Body of pancreas (tissue), 4 donors: Measurements from ENCODE around the gene ANKRD55. TPM values are rescaled to one million over a fixed set of nuclear protein-coding genes. Genes with fewer than 3 reads are reported as not detected.

Experiments
- ATAC-seq: fragments of 150-250 bp; one replicate; pipeline ENCODE4 v1.9.1; 2016
- DNase-seq, 4 donors: peaks; one replicate each; pipeline ENCODE4 v3.0.0-alpha.2; 2019
- H3K27ac ChIP-seq, 4 donors: fragments of 200-600 bp; sonication (generic); 1 replicate in 3 of 4; 2 replicates in 1 of 4; pipeline versions ENCODE4 v1.5.1 to v1.6.1; 2016 to 2019; ENCODE audit warnings: mild to moderate bottlenecking in 1 of 4, mixed read lengths in 1 of 4, moderate library complexity in 1 of 4
- H3K27me3 ChIP-seq, 2 donors: fragments of 200-600 bp; sonication (generic); one replicate each; pipeline ENCODE4 v1.6.0; 2016; ENCODE audit warnings: mild to moderate bottlenecking in 1 of 2
- H3K36me3 ChIP-seq, 2 donors: fragments of 200-600 bp; sonication (generic); replicated peaks in 1 of 2; 2 replicates each; pipeline ENCODE4 v1.5.1; 2016; ENCODE audit warnings: low read depth in 2 of 2; ENCODE audit not compliant: insufficient read depth in 1 of 2
- H3K4me1 ChIP-seq: fragments of 200-600 bp; sonication (generic); one replicate; pipeline ENCODE4 v1.6.0; 2016
- H3K4me3 ChIP-seq, 2 donors: fragments of 200-600 bp; sonication (generic); 1 replicate in 1 of 2; 2 replicates in 1 of 2; pipeline ENCODE4 v1.5.1; 2016 to 2019
- H3K9me3 ChIP-seq, 3 donors: fragments of 200-600 bp; sonication (generic); 1 replicate in 2 of 3; 2 replicates in 1 of 3; pipeline ENCODE4 v1.5.1; 2016
- POLR2A ChIP-seq, 3 donors: fragments of 450-650 bp; IDR thresholded peaks; one replicate each; pipeline ENCODE4 v1.6.1; 2016; ENCODE audit warnings: antibody characterized with exemption in 3 of 3, mild to moderate bottlenecking in 2 of 3
- WGBS, 2 donors: methylation state at CpG; one replicate each; pipeline ENCODE4 v1.1.5; 2017; 5-methylcytosine and 5-hydroxymethylcytosine counted together
- intact Hi-C: fragments of 100-400 bp; cut with DNase I; formaldehyde crosslinking; loops from one replicate; pipeline ENCODE4 v1.15.1; 2023
- total RNA-seq, 2 donors: library from RNA; depleted of rRNA; stranded (reverse); fragments of >200 nt; gene quantifications; one replicate each; pipeline ENCODE4 v1.1.0, GENCODE V29; 2016
- TF ChIP-seq, protein P1 (sequence below), 7 experiments: fragments of 450-650 bp in 4 of 7; fragments of 200-600 bp in 3 of 7; sonication (generic) in 3 of 7; IDR thresholded peaks; one replicate each; pipeline ENCODE4 v1.5.1; 2016 to 2019; ENCODE audit warnings: antibody characterized with exemption in 7 of 7

Gene ANKRD55
- total RNA-seq, 2 donors from 2014 or later, result not detected

DNA sequence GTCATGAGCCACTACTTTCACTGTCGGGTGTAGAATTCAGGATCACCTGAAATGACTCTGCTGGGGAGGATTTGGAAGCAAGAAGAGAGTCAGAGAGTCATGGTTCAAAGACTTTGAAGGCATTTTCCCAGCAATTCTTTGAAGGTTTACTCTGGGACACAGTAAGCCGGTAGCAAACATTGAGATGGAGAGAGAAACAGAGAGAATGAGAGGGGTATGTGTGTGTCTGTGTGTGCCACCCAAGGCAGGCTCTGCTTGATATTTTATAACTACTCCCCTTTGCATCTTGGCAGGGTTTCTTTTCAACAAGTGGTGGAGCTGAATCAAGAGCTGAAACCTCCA is 89.8 kb downstream of the ANKRD55 start:
- DNase-seq, result no peak
- TF ChIP-seq POLR2A (IDR thresholded peaks at IDR 0.05), result no peak
- TF ChIP-seq, protein P1, sequence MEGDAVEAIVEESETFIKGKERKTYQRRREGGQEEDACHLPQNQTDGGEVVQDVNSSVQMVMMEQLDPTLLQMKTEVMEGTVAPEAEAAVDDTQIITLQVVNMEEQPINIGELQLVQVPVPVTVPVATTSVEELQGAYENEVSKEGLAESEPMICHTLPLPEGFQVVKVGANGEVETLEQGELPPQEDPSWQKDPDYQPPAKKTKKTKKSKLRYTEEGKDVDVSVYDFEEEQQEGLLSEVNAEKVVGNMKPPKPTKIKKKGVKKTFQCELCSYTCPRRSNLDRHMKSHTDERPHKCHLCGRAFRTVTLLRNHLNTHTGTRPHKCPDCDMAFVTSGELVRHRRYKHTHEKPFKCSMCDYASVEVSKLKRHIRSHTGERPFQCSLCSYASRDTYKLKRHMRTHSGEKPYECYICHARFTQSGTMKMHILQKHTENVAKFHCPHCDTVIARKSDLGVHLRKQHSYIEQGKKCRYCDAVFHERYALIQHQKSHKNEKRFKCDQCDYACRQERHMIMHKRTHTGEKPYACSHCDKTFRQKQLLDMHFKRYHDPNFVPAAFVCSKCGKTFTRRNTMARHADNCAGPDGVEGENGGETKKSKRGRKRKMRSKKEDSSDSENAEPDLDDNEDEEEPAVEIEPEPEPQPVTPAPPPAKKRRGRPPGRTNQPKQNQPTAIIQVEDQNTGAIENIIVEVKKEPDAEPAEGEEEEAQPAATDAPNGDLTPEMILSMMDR (IDR thresholded peaks at IDR 0.05), result no peak
- Histone ChIP-seq H3K9me3 (no peaks in the 10 kb centered on the region), H3K27ac (peak overlapping the region; percentile 33 to 68 (median 58)), H3K4me3 (no peak overlapping the region), H3K27me3 (no peaks in the 10 kb centered on the region), H3K36me3 (no peaks in the 10 kb centered on the region), H3K4me1 (peaks cover 34% of the 10 kb centered on the region)
- intact Hi-C loops, result no loop called here
- 50 to 58% methylated on average over 2 of the region's 2 CpGs for WGBS, 2 donors
- ATAC-seq, result no peak

DNA sequence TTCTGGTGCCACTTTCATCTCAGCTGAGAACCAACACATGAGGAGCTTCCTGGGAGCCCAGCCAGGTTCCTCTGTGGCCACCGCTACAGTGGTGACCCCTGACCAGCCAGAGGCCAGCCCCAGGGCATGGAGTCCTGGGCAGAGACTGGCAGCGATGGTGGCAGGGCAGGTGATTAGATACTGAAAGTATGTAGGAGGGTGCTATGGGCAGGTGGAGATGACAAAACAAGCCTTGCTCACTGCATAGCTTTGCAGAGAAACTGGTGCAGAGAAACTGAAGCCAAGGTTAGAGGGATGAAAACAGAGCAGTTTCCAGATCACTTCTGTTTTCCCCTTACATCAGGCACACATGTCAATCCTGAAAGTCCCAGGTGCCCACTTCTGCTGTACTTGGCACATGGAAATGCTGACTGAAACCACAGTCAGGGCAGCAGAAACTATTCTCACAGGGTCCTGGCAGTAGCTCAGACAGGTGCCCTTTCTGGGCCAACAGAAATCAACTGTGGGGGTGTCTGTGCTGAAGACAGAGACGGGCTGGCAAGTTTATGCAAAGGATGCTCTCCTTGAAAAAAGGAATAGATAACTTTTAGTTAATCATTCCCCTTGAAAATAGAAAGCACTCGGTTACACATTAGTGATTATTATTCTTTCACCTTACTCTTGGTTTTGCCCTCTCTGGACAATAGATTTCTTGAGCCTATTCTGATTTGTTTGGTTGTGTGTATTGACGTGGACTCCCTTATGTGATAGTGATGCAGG is 90.3 kb downstream of the ANKRD55 start:
- no peak for TF ChIP-seq POLR2A (IDR thresholded peaks at IDR 0.05)
- TF ChIP-seq, protein P1 (IDR thresholded peaks at IDR 0.05), result no peak
- peak; percentile 83 for ATAC-seq
- intact Hi-C loops, result no loop called here
- H3K27ac ChIP-seq, result peak overlapping the region; percentile 33 to 68 (median 58)
- H3K36me3 ChIP-seq, result no peaks in the 10 kb centered on the region
- 21 to 22% methylated on average over 5 of the region's 5 CpGs for WGBS, 2 donors
- H3K4me1 ChIP-seq, result peaks cover 34% of the 10 kb centered on the region
- H3K4me3 ChIP-seq, result no peak overlapping the region
- peak; percentile 49 to 71 (median 62) for DNase-seq
- no peaks in the 10 kb centered on the region for H3K27me3 ChIP-seq
- no peaks in the 10 kb centered on the region for H3K9me3 ChIP-seq

DNA sequence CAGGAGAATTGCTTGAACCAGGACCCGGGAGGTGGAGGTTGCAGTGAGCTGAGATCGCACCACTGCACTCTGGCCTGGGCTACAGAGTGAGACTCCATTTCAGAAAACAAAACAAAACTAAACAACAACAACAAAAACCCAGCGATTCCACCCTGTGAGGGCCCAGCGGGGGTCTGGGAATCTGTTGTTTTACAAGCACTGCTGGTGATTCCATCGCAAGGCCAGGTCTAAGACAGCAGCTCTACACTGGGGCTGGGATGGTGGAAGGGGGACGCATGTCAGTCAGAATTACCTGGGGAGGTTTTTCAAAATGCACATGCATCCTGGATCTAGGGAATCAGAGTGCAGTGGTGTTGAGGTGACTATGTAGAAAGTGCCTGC is 90.9 kb downstream of the ANKRD55 start:
- no peaks in the 10 kb centered on the region for H3K36me3 ChIP-seq
- H3K9me3 ChIP-seq, result no peaks in the 10 kb centered on the region
- no peak overlapping the region for H3K4me3 ChIP-seq
- H3K4me1 ChIP-seq, result peaks cover 33% of the 10 kb centered on the region
- no peaks in the 10 kb centered on the region for H3K27me3 ChIP-seq
- ATAC-seq (no peak), DNase-seq (no peak)
- H3K27ac ChIP-seq, result peak overlapping the region; percentile 33 to 68 (median 58)
- TF ChIP-seq, protein P1 (IDR thresholded peaks at IDR 0.05), result no peak
- no peak for TF ChIP-seq POLR2A (IDR thresholded peaks at IDR 0.05)
- 80 to 93% methylated on average over 6 of the region's 6 CpGs for WGBS, 2 donors
- intact Hi-C loops, result no loop called here

DNA sequence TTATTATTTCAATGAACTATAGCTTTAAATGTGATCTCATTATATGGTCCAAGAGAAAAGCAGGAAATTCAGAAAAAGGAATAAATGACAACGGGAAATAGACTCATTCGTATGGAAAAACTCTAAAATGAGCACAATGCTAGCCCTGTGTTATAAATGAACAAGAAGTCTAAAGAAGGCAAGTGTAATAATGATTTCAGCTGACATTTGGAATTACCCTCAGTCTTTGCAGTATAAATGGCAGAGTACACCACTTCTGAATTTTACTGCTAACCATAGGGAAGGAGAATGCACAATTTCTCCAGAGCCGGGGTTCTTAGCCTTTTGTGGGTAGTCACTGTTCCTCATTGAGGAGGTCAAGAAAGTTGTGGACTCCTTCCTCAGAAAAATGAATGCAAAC is 93.1 kb downstream of the ANKRD55 start:
- ATAC-seq, result no peak

More for the DNA sequence above, 93.1 kb downstream of the ANKRD55 start:
- WGBS, 2 donors, result 75 to 90% methylated on average over 3 of the region's 3 CpGs
- intact Hi-C loops, result no loop called here
- TF ChIP-seq, protein P1 (IDR thresholded peaks at IDR 0.05), result no peak
- no peak for TF ChIP-seq POLR2A (IDR thresholded peaks at IDR 0.05)
- Histone ChIP-seq H3K27me3 (no peaks in the 10 kb centered on the region), H3K27ac (no peak overlapping the region), H3K9me3 (no peaks in the 10 kb centered on the region), H3K4me3 (no peak overlapping the region), H3K4me1 (peaks cover 33% of the 10 kb centered on the region), H3K36me3 (no peaks in the 10 kb centered on the region)
- no peak for DNase-seq
